ENCODE results near the gene LGALS3.

Gene LGALS3

DNA sequence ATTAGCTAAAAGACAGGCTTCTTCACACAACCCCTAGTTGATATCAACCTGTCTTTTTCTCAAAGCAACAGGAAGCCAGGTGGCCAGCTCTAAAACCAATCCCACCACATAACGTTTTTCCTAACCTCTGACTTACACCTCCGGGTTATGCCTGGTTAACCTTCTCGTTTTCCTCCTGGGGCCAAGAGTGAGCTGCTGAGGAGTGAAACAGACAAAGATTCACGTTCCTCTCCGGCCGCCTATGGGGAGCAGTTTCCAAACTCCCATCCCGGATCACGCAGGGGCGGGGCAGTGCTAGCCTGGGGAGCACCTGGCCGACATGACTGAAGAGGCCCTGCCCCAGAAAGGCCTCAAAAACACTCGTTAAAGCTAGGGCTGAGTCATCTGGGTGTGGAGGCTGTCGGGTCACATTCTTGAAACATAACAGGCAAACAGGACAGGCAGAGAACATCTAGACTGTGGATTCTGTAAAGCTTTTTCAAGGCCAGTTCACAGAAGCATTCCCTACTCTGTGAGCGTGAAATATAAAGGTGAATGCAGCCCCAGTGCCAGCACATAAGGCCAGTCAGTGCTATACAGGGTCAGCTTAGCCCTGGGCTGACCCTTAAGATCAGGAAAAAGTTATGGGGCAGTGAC lies 25.9 kb upstream of the LGALS3 start:
- peaks cover 17% of the 10 kb centered on the region for H3K4me1 ChIP-seq
- in situ Hi-C loops (cut with MboI; ENCODE audit: low sequenced_read_pairs): no loop called here
- peak in 1 of 2 experiments; percentile 41 for DNase-seq (ENCODE audit: low spot score in 2 of 2)
- no peaks in the 10 kb centered on the region for H3K9me3 ChIP-seq
- H3K4me3 ChIP-seq: no peak overlapping the region
- no peaks in the 10 kb centered on the region for H3K36me3 ChIP-seq (replicated peaks)
- no peaks in the 10 kb centered on the region for H3K27me3 ChIP-seq (ENCODE audit: low read depth)

DNA sequence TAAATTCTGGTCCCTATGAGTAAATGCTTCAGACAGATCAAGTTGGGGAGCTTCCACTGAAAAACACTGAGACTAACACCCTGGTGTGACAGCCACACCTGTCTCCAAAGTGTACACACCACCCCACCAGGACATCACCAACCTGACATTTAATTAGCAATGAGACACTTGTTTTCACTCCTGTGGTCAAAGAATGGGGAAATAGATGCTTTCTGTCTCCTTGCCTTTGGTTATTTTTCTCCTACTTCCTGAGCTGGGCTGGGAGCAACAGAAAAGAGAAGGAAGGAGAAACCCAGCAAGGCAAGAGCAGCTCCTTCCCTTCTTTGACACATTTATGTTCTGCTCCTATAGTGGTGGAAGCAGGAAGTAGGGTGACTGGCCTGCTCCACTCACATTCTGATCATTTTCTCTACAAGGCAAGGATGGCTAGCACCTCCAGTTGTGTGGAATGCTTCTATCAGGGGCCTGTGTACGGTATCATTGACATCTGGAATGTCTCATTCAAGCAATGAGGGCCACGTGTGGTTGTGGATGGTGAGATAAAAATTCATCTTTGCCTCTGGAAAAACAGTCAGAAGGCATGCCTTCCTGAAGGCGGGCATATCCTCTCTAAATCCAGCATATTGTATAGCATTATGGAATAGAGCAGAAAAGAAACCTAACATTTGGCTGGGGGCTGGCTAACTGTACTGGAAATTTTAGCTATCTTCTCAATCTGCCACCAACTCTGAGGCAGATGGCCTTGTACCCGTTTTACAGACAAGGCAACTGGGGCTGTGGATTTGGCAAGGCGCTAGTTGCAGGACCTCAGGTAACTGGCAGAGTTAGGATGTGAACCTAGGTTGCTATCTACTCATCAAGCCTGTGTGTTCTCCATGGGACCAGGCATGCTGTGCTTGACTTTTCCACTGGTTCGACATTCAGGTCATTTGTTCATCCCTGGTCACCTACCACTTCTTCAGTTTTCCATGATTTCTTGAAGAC lies 24.8 kb upstream of the LGALS3 start:
- Histone ChIP-seq H3K27me3 (ENCODE audit: low read depth) (no peaks in the 10 kb centered on the region), H3K4me3 (no peak overlapping the region), H3K9me3 (no peaks in the 10 kb centered on the region), H3K36me3 (replicated peaks) (no peaks in the 10 kb centered on the region), H3K4me1 (peaks cover 17% of the 10 kb centered on the region)
- no peak for DNase-seq (ENCODE audit: low spot score in 2 of 2)
- in situ Hi-C loops (cut with MboI; ENCODE audit: low sequenced_read_pairs): no loop called here

DNA sequence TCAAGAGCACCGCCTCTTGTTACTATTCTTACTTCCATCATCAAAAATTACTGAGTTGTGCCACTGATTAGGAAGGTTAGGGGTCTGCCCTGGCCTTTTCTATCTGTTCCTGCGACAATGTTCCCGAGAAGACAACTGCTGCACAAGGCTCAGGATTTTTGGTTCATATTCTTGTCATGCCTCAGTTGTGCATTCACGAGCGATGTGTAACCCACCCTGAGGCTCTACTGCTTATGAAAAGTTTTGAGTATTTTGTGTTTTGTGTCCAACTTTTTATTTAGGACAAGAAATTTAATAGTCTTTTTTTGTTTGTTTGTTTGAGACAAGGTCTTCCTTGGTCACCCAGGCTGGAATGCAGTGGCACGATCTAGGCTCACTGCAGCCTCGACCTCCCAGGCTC lies 23.1 kb upstream of the LGALS3 start:
- DNase-seq (ENCODE audit: low spot score in 2 of 2): no peak
- peaks cover 17% of the 10 kb centered on the region for H3K4me1 ChIP-seq

DNA sequence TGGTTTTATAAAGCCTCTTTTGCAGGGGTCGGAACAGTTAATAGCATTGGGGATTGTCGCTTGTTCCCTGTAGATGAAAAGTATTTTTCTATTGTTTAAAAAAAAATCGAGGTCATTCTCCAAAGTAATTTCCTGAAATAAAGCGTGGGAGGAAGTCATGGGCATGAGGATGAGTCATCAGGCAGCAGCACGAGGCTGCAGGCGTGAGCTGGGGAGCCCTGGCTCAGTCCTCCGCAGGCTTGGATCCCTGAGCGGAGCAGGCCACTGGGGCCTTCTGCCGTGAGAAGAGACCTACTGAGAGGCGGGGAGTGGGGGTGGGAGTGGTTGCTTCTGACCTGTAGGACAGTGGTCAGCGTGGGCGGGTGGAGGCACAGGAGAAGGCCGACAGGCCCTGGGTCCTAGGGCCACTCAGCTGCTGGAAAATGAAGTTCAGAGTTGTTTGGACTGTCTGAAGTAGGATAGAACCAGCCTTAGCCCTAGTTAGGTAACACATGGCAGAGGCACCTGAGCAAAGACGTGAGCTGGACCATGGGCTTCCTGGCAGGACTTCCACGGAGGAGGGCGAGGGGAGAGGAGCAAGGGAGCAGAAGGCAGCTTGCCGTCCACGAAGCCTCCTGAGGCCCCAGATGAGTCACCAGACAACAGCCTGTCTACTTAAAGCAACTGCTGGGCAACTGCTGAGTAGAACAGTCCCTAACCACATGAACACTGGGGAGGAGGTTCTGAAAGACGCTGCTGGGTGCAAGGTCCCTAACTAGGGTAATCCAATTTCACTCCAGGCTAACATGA lies 21.1 kb upstream of the LGALS3 start:
- Histone ChIP-seq H3K4me3 (no peak overlapping the region), H3K9me3 (no peaks in the 10 kb centered on the region), H3K36me3 (replicated peaks) (no peaks in the 10 kb centered on the region), H3K27me3 (ENCODE audit: low read depth) (no peaks in the 10 kb centered on the region), H3K4me1 (peaks cover 4% of the 10 kb centered on the region)
- DNase-seq (ENCODE audit: low spot score in 2 of 2): peak in 1 of 2 experiments; percentile 31
- in situ Hi-C loops (cut with MboI; ENCODE audit: low sequenced_read_pairs): no loop called here

More for the DNA sequence above, 23.1 kb upstream of the LGALS3 start:
- in situ Hi-C loops (cut with MboI; ENCODE audit: low sequenced_read_pairs): no loop called here
- no peaks in the 10 kb centered on the region for H3K27me3 ChIP-seq (ENCODE audit: low read depth)
- H3K36me3 ChIP-seq (replicated peaks): no peaks in the 10 kb centered on the region
- no peaks in the 10 kb centered on the region for H3K9me3 ChIP-seq
- no peak overlapping the region for H3K4me3 ChIP-seq

DNA sequence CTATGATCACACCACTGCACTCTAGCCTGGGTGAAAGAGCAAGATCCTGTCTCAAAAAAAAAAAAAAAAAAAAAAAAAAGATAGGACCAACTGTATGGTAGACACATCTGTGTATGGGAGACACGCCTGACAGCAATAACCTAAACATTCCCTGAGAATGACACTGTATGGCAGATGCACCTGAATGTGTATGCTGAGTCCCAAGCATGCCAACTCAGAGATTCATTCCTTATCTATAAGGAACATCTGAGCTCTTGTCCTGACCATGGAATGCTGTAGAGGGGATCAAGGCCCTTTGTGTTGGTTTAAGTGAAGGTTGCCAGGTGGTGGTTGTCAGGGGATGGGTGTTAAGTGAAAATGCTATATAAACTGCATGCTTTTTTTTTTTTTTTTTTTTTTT lies 19.2 kb upstream of the LGALS3 start:
- no peaks in the 10 kb centered on the region for H3K36me3 ChIP-seq (replicated peaks)
- H3K27me3 ChIP-seq (ENCODE audit: low read depth): no peaks in the 10 kb centered on the region
- no peaks in the 10 kb centered on the region for H3K4me1 ChIP-seq
- no peak for DNase-seq (ENCODE audit: low spot score in 2 of 2)
- H3K4me3 ChIP-seq: no peak overlapping the region
- in situ Hi-C loops (cut with MboI; ENCODE audit: low sequenced_read_pairs): no loop called here
- no peaks in the 10 kb centered on the region for H3K9me3 ChIP-seq

DNA sequence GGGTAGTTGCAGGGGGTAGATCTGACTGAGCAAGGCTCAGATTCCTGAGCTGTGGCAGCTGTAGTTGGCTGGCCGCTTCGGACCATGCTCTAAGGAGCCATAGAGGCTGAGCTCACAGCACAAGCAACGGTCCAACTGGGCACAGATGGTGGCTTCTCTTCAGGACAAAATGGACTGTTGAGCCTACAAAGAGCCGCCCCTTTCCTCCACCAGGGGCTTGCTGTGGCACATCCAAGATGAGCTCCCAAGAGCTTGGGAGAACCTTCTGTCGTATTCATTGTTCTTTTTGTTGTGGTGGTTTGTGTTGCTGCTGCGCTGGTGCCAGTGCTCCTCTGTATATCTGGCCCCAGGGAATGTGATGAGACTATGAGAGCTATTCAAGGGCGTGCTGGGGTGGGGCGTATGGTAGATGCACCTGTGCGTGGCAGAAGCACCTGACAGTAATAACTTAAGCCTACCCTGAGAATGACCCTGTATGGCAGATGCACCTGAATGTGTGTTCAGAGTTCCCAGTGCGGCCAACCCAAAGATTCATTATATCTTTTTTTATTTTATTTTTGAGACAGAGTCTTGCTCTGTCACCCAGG lies 17.8 kb upstream of the LGALS3 start:
- H3K4me1 ChIP-seq: no peaks in the 10 kb centered on the region
- H3K27me3 ChIP-seq (ENCODE audit: low read depth): no peaks in the 10 kb centered on the region
- H3K9me3 ChIP-seq: no peaks in the 10 kb centered on the region
- H3K36me3 ChIP-seq (replicated peaks): no peaks in the 10 kb centered on the region
- no peak overlapping the region for H3K4me3 ChIP-seq
- no peak for DNase-seq (ENCODE audit: low spot score in 2 of 2)
- in situ Hi-C loops (cut with MboI; ENCODE audit: low sequenced_read_pairs): no loop called here

DNA sequence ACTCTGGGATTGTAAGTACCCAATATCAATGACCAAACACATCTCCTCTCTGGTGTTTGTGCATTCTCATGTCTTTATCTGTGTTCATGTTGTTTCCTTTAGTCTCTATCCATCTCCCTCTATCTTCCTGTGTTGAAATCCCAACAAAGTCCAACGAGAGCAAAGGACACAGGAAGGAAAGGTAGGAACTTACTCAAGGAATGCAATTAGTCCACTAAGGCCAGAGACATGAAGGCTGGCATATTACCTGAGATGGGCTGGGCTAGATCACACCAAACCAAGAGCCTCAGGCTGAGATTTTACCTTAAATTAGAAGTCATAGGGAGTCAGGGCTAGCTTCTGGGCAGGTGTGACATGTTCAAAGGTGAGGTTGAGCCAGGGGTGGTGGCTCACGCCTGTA lies 14.3 kb upstream of the LGALS3 start:
- no peaks in the 10 kb centered on the region for H3K9me3 ChIP-seq
- H3K4me1 ChIP-seq: peaks cover 9% of the 10 kb centered on the region
- no peak overlapping the region for H3K4me3 ChIP-seq
- H3K36me3 ChIP-seq (replicated peaks): no peaks in the 10 kb centered on the region
- H3K27me3 ChIP-seq (ENCODE audit: low read depth): no peaks in the 10 kb centered on the region
- no peak for DNase-seq (ENCODE audit: low spot score in 2 of 2)
- in situ Hi-C loops (cut with MboI; ENCODE audit: low sequenced_read_pairs): no loop called here

DNA sequence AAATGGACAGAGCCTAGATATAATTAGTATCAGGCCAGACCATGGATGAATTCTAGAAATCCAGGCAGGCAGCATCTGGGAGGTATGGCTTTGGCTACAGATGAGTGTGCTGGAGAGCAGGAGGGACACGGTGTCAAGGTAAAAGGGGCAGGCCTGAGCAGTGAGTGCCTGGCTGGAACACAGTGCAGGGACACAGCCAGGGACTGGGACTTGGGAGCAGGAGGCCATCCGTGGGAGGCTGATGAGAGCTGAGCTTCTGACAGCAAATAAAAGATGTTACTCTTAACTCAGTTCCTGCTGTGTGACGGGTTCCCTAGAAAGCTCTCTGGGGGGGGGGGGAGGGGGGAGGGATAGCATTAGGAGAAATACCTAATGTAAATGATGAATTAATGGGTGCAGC lies 13.6 kb upstream of the LGALS3 start:
- no peaks in the 10 kb centered on the region for H3K27me3 ChIP-seq (ENCODE audit: low read depth)
- H3K36me3 ChIP-seq (replicated peaks): no peaks in the 10 kb centered on the region
- H3K4me1 ChIP-seq: peaks cover 9% of the 10 kb centered on the region
- DNase-seq (ENCODE audit: low spot score in 2 of 2): no peak
- in situ Hi-C loops (cut with MboI; ENCODE audit: low sequenced_read_pairs): no loop called here
- no peak overlapping the region for H3K4me3 ChIP-seq
- no peaks in the 10 kb centered on the region for H3K9me3 ChIP-seq

DNA sequence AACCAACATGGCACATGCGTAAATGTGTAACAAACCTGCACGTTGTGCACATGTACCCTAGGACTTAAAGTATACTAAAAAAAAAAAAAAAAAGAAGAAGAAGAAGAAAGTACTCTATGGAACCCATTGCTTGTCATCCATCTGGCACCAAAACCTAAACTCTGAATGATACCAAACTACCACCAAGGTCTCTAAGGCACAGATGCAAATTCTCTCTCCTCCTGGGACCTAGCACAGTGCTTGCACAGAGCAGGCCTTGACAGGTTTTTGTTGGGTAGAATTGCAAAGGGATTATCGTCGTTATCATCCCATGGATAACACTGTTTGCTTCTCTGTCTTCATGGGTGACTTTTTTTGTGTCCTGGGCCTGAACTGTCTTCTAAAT lies 13.2 kb upstream of the LGALS3 start:
- in situ Hi-C loops (cut with MboI; ENCODE audit: low sequenced_read_pairs): no loop called here
- Histone ChIP-seq H3K4me1 (peaks cover 9% of the 10 kb centered on the region), H3K27me3 (ENCODE audit: low read depth) (no peaks in the 10 kb centered on the region), H3K4me3 (no peak overlapping the region), H3K36me3 (replicated peaks) (no peaks in the 10 kb centered on the region), H3K9me3 (no peaks in the 10 kb centered on the region)
- no peak for DNase-seq (ENCODE audit: low spot score in 2 of 2)

DNA sequence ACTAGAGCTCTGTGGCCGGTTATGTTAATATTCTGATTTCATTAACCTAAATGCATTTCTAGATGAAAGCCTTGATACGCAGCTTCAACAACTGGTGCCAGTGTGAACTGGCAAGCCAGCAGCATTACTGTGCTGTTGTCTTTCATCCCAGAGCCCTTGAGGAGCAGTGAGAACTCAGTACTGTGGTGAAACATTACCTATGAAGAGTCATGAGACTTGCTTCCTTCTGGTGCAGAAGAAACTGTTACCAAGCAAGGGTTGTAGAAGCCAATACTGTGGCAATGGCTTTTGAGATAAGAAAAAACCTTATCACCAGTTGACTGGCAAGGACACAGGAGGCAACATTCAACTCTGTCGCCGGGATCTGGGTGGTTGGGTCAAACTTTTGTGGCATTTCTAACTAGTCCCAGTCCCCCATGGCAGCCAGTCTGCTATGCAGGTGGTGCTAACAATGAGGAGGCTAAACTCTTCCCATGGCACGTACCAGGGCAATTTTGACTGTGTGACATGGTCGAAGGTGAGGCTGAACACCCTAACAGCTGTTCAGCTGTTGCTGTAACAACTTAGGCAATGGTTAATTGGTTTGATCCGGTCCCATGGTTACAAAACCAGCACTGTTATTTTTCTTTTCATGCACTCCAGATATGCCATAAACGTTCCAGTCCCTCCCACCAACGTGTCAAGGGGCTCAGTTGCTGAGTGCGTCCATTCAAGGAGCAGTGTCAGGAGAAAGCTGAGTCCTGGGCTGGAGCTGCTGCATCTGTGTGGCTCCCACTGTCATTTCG lies 12.6 kb upstream of the LGALS3 start:
- Histone ChIP-seq H3K9me3 (no peaks in the 10 kb centered on the region), H3K36me3 (replicated peaks) (no peaks in the 10 kb centered on the region), H3K4me3 (no peak overlapping the region), H3K27me3 (ENCODE audit: low read depth) (no peaks in the 10 kb centered on the region), H3K4me1 (peaks cover 9% of the 10 kb centered on the region)
- no peak for DNase-seq (ENCODE audit: low spot score in 2 of 2)
- in situ Hi-C loops (cut with MboI; ENCODE audit: low sequenced_read_pairs): no loop called here

DNA sequence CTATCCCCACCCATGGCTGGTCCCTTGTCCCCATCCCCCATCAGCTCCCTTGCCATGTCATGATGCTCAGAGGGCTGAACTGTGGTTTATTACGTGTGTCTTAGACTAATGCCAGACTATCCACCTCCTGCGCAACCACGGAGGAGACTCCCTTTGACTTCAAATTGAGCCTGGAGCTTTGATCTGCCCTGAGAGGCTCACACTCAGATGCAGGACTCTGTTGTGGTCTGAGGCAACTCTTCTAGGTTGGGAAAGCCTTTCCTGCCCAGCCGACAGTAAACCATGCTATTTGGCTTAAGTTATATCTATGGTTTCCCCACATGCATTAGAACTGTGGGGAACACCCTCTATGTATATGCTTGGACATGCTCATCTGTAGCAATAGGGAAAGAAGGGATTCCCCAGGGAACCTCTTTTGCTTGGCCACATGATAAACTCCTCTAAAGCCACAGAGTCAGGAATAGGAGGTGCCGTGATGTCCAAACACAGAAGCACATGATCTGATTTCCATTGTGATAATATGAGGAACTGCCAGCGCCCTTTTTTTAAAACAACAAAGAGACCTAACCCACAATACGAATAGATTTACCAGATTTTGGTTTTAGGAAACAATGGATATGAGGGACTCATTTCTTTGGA lies 11.1 kb upstream of the LGALS3 start:
- Histone ChIP-seq H3K4me1 (peaks cover 21% of the 10 kb centered on the region), H3K4me3 (no peak overlapping the region), H3K36me3 (replicated peaks) (no peaks in the 10 kb centered on the region), H3K9me3 (no peaks in the 10 kb centered on the region), H3K27me3 (ENCODE audit: low read depth) (no peaks in the 10 kb centered on the region)
- no peak for DNase-seq (ENCODE audit: low spot score in 2 of 2)
- in situ Hi-C loops (cut with MboI; ENCODE audit: low sequenced_read_pairs): no loop called here

DNA sequence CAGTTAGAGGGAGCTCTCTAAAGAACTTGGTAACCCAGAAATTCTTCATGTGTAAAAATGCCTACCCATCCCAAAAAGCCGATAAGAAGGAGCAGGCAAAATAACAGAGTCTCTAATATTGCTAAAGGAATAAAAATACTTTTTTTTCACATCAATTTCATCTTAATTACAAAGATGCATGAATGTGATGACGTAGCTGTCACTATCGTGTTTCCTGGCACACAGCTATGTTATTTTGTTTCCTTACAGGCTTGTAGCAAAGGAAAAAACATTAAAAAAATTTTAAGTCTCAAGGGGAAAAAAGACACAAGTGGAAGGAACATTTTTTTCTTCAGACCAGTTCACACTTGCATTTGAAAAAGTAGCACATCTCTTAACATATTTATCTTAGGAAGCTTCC lies 10.3 kb upstream of the LGALS3 start:
- Histone ChIP-seq H3K4me1 (peaks cover 21% of the 10 kb centered on the region), H3K9me3 (no peaks in the 10 kb centered on the region), H3K4me3 (no peak overlapping the region), H3K36me3 (replicated peaks) (no peaks in the 10 kb centered on the region), H3K27me3 (ENCODE audit: low read depth) (no peaks in the 10 kb centered on the region)
- in situ Hi-C loops (cut with MboI; ENCODE audit: low sequenced_read_pairs): no loop called here
- DNase-seq (ENCODE audit: low spot score in 2 of 2): no peak

Measured in HAP-1 (cell line).